ENCODE data around the gene IZUMO1. TPM values are rescaled to one million over a fixed set of nuclear protein-coding genes. Genes with fewer than 3 reads are reported as not detected.

IZUMO1 gene
- total RNA-seq, 2 experiments from 2014 or later: not detected

DNA sequence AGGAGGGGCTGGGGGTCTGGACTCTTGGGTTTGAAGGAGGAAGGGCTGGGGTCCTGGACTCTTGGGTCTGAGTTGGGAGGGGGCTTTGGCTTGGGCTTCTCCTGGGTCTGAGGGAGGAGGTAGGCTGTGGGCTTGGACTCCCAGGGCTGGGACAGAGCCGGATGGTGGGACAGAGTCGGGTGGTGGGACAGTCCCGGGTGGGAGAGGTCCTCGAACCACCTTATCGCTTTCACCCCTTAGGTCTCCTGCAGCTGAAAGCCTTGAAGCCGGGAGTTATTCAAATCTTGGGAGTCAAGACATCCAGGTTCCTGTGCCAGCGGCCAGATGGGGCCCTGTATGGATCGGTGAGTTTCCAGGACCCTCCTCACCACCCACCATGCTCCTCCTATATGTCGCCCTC lies 10.0 kb upstream of the IZUMO1 start:
- H3K27me3 Mint-ChIP-seq (ENCODE audit: low read depth): peaks cover 24% of the 10 kb centered on the region
- H3K4me3 Mint-ChIP-seq: no peak overlapping the region
- POLR2A ChIA-PET: no interaction called here
- DNase-seq (no peak), ATAC-seq (no peak)
- H3K36me3 Mint-ChIP-seq (ENCODE audit: low read depth): no peaks in the 10 kb centered on the region
- CTCF ChIA-PET: no interaction called here
- no peak overlapping the region for H3K27ac Mint-ChIP-seq
- H3K4me1 Mint-ChIP-seq (ENCODE audit: low read depth): peaks cover 24% of the 10 kb centered on the region
- H3K9me3 Mint-ChIP-seq (ENCODE audit: insufficient read depth): no peaks in the 10 kb centered on the region

- Mint-ChIP-seq H3K9me3 (ENCODE audit: insufficient read depth) (no peaks in the 10 kb centered on the region), H3K4me1 (ENCODE audit: low read depth) (peaks cover 26% of the 10 kb centered on the region), H3K36me3 (ENCODE audit: low read depth) (no peaks in the 10 kb centered on the region), H3K27ac (no peak overlapping the region), H3K4me3 (no peak overlapping the region), H3K27me3 (ENCODE audit: low read depth) (peaks cover 22% of the 10 kb centered on the region)
- ChIA-PET CTCF (interaction anchor here (0.5 kb wide), 1 partner anchor 655 kb away, joined by 3 read pairs; no protein-coding TSS in a partner anchor), POLR2A (no interaction called here)
- DNase-seq (no peak), ATAC-seq (no peak)
Measured at GRCh38 chr19:48756212-48756611, 9.5 kb upstream of the IZUMO1 start.

DNA sequence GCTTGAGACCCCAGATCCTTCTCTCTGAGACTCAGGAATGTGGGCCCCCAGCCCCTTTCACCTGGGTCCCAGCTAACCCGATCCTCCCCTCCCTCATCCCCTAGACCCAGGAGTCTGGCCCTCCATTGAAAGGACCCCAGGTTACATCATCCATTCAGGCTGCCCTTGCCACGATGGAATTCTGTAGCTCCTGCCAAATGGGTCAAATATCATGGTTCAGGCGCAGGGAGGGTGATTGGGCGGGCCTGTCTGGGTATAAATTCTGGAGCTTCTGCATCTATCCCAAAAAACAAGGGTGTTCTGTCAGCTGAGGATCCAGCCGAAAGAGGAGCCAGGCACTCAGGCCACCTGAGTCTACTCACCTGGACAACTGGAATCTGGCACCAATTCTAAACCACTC lies 9.1 kb upstream of the IZUMO1 start:
- ChIA-PET POLR2A (no interaction called here), CTCF (interaction anchor here (0.5 kb wide), 1 partner anchor 655 kb away, joined by 3 read pairs; no protein-coding TSS in a partner anchor)
- no peak for DNase-seq
- ATAC-seq: no peak
- peaks cover 25% of the 10 kb centered on the region for H3K4me1 Mint-ChIP-seq (ENCODE audit: low read depth)
- no peaks in the 10 kb centered on the region for H3K36me3 Mint-ChIP-seq (ENCODE audit: low read depth)
- H3K4me3 Mint-ChIP-seq: no peak overlapping the region
- H3K27ac Mint-ChIP-seq: no peak overlapping the region
- no peaks in the 10 kb centered on the region for H3K9me3 Mint-ChIP-seq (ENCODE audit: insufficient read depth)
- peaks cover 22% of the 10 kb centered on the region for H3K27me3 Mint-ChIP-seq (ENCODE audit: low read depth)

- ATAC-seq: no peak
Measured at GRCh38 chr19:48755084-48755641, 8.5 kb upstream of the IZUMO1 start, which contains the start of gene FGF21. Gene FGF21, plus strand, starts transcription at chr19:48755524. Its CDS starts 713 bp downstream, at chr19:48756237.

DNA sequence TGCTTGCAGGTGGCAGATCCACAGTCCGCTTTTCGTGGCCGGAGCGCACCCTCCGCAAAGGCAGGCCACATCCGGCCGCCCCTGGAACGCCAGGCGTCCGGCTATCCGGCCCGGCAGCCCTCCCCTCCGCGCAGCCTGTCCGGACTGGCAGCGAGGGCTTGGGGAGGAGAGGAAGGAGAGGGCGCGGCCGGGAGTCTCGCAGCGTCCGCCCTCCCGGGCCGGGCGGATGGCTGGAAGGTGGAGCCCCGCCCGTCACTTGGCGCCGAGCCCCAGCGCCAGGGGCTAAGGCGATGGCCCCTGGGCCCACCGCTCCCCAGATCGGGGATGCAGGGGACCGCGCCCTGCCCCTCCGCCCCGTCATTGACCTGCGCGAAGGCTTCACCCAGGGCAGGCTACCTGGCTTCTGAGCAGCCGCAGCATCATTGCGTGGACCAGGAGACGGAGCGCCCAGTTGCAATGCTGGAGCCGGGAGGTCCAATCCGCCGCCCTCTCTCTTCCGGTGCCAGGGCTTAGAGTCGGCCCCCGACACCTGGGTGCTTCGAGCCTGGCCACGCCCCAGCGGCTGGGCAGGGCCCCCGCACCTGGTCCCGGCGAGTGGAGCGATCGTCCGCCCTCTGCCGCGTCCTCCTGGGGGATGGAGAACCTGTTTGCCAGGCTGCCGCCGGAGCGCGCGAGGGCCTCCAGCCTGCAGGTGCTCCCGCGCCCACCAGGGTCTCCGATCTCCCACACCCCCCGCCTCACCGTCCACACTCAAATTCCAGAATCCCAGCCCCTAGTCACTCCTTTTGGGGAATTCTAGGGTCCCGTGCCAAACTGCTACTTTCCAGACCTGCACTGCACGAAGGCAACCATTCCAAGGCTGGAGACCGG lies 6.0 kb upstream of the IZUMO1 start, which contains the start of gene FUT1:
TSS of gene FUT1 (minus strand) at position 146 of the 870 bp plus-strand sequence. CDS start 1,360 bp downstream, outside the sequence.
- H3K4me1 Mint-ChIP-seq (ENCODE audit: low read depth): peaks cover 16% of the 10 kb centered on the region
- ATAC-seq (peak; percentile 84), DNase-seq (peak; percentile 49)
- POLR2A ChIA-PET: no interaction called here
- CTCF ChIA-PET: interaction anchor here (0.6 to 1.5 kb wide), 2 partner anchors 37 to 89 kb away, joined by 3 to 5 read pairs; no protein-coding TSS in a partner anchor
- H3K4me3 Mint-ChIP-seq: peak within 1 kb of the TSS; percentile 66
- H3K36me3 Mint-ChIP-seq (ENCODE audit: low read depth): no peaks in the 10 kb centered on the region
- H3K27ac Mint-ChIP-seq: no peak within 1 kb of the TSS
- H3K27me3 Mint-ChIP-seq (ENCODE audit: low read depth): peaks cover 23% of the 10 kb centered on the region
- no peaks in the 10 kb centered on the region for H3K9me3 Mint-ChIP-seq (ENCODE audit: insufficient read depth)

More at GRCh38 chr19:48755084-48755641, 8.5 kb upstream of the IZUMO1 start, which contains the start of gene FGF21:
- ChIA-PET POLR2A (no interaction called here), CTCF (no interaction called here)
- peaks cover 19% of the 10 kb centered on the region for H3K4me1 Mint-ChIP-seq (ENCODE audit: low read depth)
- H3K4me3 Mint-ChIP-seq: no peak within 1 kb of the TSS
- no peak for DNase-seq
- H3K27me3 Mint-ChIP-seq (ENCODE audit: low read depth): peaks cover 22% of the 10 kb centered on the region
- no peaks in the 10 kb centered on the region for H3K36me3 Mint-ChIP-seq (ENCODE audit: low read depth)
- H3K27ac Mint-ChIP-seq: no peak within 1 kb of the TSS
- no peaks in the 10 kb centered on the region for H3K9me3 Mint-ChIP-seq (ENCODE audit: insufficient read depth)

DNA sequence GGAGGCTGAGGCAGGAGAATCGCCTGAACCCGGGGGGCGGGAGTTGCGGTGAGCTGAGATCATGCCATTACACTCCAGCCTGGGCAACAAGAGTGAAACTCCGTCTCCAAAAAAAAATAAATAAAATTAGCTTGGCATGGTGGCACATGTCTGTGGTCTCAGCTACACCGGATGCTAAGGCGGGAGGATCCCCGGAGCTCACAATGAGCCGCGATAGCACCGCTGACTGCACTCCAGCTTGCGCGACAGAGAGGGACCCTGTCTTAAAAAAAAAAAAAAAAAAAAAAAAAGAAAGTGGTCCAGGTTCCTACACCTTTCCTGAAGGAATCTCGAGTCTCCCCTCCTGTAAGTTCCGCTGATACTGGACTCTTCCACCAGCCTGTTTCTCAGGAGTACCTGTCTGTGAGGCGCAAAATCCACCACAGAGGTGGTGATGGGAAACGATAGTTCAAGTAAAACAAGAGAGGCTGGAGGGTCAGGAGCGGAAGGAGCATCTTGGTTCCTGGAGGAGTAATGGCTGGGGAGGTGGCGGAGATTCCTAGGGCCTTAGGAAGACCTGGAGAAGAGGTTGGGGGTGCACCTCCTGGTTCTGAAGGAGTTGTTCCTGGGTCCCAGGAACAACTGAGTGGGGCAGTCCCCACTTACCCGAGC lies 5.3 kb upstream of the IZUMO1 start:
- ATAC-seq: peak; percentile 9
- no peaks in the 10 kb centered on the region for H3K9me3 Mint-ChIP-seq (ENCODE audit: insufficient read depth)
- H3K27ac Mint-ChIP-seq: no peak overlapping the region

DNA sequence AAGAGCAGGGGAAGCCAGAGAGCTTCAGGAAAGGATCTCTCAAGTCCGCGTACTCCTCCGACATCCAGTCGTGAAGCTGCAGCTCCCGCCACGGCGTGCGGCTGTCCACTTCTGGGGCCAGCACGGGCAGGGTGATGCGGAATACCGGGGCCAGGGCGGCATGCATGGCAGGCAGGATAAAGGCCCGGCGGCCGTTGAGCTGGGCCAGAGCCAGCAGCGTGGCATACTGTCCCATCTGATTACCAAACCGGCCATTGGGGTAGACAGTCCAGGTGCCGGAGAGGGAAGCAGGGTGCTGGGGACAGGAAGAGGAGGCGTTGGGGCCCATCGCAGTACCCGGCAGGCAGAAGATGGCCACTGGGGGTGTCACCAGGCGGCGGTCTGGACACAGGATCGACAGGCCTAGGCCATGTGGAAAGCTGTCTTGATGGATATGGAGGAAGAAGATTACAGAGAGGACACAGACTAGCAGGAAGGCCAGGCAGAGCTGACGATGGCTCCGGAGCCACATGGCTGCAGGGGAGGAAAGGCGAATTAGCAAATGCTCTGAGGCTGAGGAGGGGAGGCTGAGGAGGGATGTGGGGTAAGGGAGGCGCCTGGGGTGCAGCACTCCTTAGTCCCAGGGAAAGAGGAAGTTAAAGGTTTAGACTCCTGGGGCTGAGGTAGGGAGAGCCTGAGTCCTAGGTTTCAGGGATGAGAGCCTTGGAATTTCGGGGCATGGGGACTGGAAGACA lies 4.2 kb upstream of the IZUMO1 start:
- peaks cover 5% of the 10 kb centered on the region for H3K9me3 Mint-ChIP-seq (ENCODE audit: insufficient read depth)
- DNase-seq: no peak
- H3K27me3 Mint-ChIP-seq (ENCODE audit: low read depth): peaks cover 27% of the 10 kb centered on the region
- H3K36me3 Mint-ChIP-seq (ENCODE audit: low read depth): no peaks in the 10 kb centered on the region
- ChIA-PET CTCF (no interaction called here), POLR2A (no interaction called here)
- no peak overlapping the region for H3K27ac Mint-ChIP-seq
- H3K4me3 Mint-ChIP-seq: no peak overlapping the region
- no peak for ATAC-seq
- H3K4me1 Mint-ChIP-seq (ENCODE audit: low read depth): peaks cover 24% of the 10 kb centered on the region

More for the DNA sequence above, 5.3 kb upstream of the IZUMO1 start:
- Mint-ChIP-seq H3K4me3 (peak overlapping the region; percentile 66), H3K27me3 (ENCODE audit: low read depth) (peaks cover 23% of the 10 kb centered on the region), H3K36me3 (ENCODE audit: low read depth) (no peaks in the 10 kb centered on the region), H3K4me1 (ENCODE audit: low read depth) (peaks cover 19% of the 10 kb centered on the region)
- POLR2A ChIA-PET: no interaction called here
- DNase-seq: peak; percentile 52
- CTCF ChIA-PET: interaction anchor here (0.6 to 1.5 kb wide), 2 partner anchors 38 to 90 kb away, joined by 3 to 5 read pairs; no protein-coding TSS in a partner anchor

- no peak for ATAC-seq
- Mint-ChIP-seq H3K27ac (no peak overlapping the region), H3K4me1 (ENCODE audit: low read depth) (peaks cover 26% of the 10 kb centered on the region), H3K27me3 (ENCODE audit: low read depth) (peaks cover 28% of the 10 kb centered on the region), H3K36me3 (ENCODE audit: low read depth) (no peaks in the 10 kb centered on the region), H3K9me3 (ENCODE audit: insufficient read depth) (peaks cover 10% of the 10 kb centered on the region), H3K4me3 (no peak overlapping the region)
- no peak for DNase-seq
- CTCF ChIA-PET: no interaction called here
- POLR2A ChIA-PET: no interaction called here
Measured at GRCh38 chr19:48750351-48750750, 3.6 kb upstream of the IZUMO1 start.

- Mint-ChIP-seq H3K4me1 (ENCODE audit: low read depth) (peaks cover 26% of the 10 kb centered on the region), H3K27me3 (ENCODE audit: low read depth) (peaks cover 25% of the 10 kb centered on the region), H3K4me3 (no peak overlapping the region), H3K27ac (no peak overlapping the region), H3K36me3 (ENCODE audit: low read depth) (no peaks in the 10 kb centered on the region), H3K9me3 (ENCODE audit: insufficient read depth) (peaks cover 10% of the 10 kb centered on the region)
- POLR2A ChIA-PET: no interaction called here
- CTCF ChIA-PET: no interaction called here
- DNase-seq (no peak), ATAC-seq (no peak)
Measured at GRCh38 chr19:48749571-48750198, 3.0 kb upstream of the IZUMO1 start.

GRCh38 chr19:48746110-48746509 lies 599 bp downstream of the IZUMO1 start:
- ChIA-PET POLR2A (interaction anchor here (0.5 to 0.9 kb wide), 2 partner anchors 29 to 1538 kb away, joined by 3 read pairs; no protein-coding TSS in a partner anchor), CTCF (interaction anchor here (1.5 kb wide), 1 partner anchor 96 kb away, joined by 4 read pairs; no protein-coding TSS in a partner anchor)
- Mint-ChIP-seq H3K9me3 (ENCODE audit: insufficient read depth) (peaks cover 10% of the 10 kb centered on the region), H3K27ac (no peak overlapping the region), H3K4me1 (ENCODE audit: low read depth) (peaks cover 18% of the 10 kb centered on the region), H3K4me3 (no peak overlapping the region), H3K36me3 (ENCODE audit: low read depth) (no peaks in the 10 kb centered on the region), H3K27me3 (ENCODE audit: low read depth) (peaks cover 12% of the 10 kb centered on the region)
- no peak for DNase-seq
- ATAC-seq: no peak
